HG03439 (cell line): ENCODE results near the gene IGSF21.

Source experiments
- ATAC-seq: cut with Tn5 transposase; IDR thresholded peaks from one replicate; pipeline ENCODE4 v1.9.1; 2021; ENCODE audit warnings: mild to moderate bottlenecking, moderate library complexity; ENCODE audit not compliant: unreplicated experiment

The IGSF21 gene

DNA sequence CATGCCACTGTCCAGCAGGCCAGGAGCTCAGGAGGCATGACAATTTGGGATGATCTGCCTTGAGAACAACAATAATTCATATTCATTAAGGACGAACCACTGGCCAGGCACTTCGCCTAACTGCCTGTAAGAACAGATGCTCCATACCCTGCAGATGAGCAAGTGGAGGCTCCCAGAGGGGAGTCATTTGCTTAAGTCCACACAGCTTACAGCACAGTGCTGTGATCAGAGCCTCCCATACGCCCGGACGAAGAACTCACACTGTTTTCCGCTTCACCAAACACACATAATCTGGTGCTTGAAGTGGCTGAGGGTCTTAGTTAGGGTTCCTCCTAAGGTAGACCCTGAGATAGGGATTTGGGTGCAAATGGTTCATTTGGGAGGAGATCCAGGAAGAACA is 279.7 kb downstream of the IGSF21 start:
- ATAC-seq: no peak

DNA sequence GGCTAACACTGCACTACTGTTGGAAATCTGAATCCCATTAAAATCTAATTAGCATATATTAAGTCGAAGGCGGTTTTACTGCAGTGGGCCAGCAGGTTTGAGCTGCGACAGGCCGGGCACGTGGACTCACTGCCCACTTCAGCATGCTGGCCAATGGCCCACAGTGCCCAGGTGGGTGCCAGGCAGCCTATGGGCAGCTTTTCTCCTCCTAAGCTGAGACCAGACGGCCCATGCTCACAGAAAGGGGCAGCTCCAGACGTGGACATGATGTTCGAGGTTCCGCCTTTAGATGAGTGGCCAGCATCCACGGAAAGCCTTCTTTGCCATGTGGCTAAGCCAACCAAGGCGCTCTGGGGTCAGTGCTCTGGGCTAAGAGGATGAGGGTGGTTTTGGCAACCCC is 283.4 kb downstream of the IGSF21 start:
- ATAC-seq: no peak

DNA sequence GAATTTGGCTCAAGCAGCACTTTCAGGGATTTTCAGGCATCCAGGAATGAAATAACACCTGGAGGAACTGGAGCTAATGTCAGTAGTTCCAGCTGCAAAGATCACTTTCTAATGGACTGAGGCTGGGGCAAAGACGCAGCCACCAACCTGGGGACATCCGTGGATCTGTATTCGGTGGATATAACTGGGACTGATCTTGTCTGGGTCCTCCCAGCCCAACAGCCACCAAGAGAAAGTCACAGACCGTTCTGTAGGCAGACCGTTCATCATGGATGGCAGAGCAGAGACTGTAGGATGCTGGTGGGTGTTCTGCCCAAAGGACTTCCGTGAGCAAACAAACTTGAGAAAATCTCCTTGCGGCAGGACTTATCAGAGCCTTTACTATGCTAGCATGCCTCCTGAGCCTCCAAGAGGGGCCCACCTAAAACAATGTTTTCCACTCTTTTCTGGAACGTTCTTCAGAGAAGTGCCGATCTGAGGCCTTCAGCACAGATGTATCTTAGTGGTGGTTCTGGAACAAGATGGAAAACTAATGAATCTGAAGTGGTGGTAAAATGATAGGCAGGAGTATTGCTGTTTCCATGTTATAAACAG is 287.1 kb downstream of the IGSF21 start:
- ATAC-seq: no peak

DNA sequence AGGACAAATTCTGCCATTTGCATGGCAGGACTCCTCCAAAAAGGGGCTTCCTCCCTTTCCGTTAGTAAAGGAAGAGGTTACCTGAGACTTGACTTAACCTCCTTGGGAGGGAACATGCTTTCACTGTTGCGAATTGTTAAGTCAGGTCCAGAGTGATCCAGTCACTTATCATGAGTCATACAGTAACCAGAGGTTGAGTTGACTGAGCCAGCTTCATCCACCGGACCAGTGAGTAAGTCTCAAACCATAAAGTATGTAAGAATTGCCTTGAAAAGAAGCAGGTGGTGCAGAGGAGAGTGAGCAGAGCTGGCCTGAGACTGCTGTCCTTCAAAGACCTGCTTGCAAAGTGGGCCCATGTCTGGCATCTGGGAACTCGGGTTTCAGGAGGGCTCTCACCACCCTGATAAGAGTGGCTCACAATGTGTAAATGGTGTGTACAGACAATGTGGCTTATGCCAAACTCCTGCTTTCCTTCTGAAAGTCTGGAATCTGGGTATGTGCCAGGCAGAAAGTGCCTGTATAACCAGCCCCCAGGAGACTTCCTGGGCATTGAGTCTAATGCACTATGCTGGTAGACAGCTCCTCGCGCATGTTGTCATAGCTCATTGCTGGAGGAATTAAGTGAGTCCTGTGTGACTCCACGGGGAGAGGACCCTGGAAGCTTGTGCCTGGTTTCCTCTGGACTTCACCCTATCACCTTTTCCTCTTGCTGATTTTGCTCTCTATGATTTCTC is 288.8 kb downstream of the IGSF21 start:
- ATAC-seq: no peak

DNA sequence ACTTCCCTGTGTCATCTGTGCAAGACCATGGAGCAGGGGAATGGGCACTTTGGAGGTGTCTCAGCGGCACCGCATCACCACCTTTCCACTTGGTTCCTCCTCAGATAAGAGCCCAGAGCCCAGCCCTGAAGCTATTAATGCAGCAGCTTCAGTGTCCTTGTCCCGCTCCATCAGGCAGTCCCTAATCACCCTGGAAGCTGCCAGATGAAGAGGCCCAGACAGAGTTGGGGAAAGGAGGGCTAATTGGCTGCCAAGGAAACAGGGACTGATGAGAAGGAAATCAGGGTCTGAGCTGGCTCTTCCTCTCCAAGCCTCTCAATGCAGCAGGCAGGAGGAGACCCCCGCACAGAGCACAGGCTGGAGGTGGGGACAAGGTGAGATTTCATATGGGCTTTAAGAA is 290.0 kb downstream of the IGSF21 start:
- ATAC-seq: no peak

DNA sequence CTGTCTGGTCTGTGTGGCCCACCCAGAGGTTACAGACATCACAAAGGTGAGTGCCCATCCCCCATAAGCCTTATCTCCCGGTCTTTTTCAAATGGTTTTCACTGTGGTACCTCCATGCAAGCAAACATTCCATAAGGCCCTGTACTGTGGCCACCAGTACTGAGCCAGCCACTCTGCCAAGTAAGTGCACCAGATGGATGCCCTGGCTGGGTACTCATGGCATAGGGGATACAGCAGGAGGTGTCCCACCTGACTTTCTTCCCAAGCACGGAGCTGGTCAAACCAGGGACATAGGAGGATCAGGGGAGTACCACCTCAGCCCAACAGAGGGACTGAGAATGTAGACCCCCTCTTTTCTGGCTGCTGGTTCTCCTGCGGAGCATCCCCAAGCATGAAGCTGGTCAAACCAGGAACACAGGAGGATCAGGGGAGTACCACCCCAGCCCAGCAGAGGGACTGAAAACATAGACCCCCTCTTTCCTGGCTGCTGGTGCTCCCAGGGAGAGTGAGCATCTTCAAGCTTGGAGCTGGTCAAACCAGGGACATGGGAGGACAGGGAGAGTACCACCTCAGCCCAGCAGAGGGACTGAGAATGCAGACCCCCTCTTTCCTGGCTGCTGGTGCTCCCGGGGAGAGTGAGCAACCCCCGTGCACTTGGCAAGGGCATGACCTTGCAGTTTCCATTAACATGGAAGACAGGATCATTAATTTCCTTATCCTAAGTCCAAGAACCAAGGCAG is 291.4 kb downstream of the IGSF21 start:
- no peak for ATAC-seq

DNA sequence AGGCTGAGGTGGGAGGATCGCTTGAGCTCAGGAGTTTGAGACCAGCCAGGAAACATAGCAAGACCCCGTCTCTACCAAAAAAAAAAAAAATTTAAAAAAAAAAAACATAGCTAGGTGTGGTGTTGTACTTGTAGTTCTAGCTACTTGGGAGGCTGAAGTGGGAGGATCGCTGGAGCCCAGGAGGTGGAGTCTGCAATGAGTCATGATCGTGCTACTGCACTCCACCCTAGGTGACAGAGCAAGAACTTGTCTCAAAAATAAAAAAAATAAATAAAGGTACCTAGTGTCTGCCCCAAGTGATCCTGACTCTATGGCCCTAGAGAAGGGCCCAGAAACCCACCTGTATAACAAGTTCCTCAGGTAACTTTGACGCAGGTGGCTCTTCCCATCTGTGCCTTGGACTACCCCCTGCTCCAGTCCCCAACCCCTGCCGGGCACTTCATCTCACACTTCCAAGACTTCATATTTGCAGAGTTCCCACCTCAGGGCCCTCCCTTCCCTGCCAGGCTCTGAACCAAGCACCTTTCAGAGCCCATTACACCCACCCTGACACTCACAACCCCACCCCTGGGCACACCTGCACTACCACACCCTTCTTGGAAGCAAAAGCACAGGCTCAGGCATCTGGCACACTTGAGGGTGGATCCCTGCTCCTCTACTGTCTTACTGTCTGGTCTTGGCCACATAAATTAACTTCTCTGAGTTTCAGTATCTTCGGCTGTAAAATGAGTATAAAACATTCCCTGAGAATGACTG is 292.9 kb downstream of the IGSF21 start:
- no peak for ATAC-seq

DNA sequence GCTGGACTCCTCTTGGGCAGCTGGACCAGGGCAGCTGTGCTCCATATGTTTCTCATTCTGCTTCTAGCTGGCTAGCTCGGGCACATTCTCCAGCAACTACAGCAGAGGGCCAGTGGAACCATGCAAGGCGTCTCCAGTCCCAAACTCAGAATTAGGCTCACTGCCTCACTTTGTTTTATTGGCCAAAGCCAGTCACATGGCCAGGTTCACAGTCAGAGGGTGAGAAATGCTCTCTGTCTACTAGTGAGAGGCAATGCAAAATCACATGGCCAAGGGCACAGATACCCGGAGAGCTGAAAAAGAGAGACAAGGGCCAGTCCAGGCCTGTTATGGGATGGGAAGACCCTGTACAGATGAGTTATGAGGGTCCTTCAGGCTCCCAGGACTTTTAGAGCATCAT is 294.3 kb downstream of the IGSF21 start:
- ATAC-seq: no peak

DNA sequence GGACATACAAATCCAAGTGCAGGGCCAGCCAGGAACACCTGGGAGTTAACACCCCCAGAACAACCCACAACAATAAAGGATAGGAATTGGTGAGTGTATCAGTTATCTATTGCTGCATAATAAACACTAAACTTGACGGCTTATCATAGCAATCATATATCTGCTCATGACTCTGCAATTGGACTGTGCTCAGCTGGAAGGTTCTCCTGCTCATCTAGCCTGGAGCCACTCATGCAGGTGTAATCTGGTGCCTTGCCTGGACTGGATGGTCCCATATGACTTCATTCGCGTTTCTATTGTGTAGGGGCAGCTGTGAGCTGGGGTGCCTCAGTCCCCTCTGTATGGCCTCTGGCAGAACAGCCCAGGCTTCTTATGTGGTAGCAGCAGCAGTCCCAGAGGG is 296.9 kb downstream of the IGSF21 start:
- no peak for ATAC-seq

DNA sequence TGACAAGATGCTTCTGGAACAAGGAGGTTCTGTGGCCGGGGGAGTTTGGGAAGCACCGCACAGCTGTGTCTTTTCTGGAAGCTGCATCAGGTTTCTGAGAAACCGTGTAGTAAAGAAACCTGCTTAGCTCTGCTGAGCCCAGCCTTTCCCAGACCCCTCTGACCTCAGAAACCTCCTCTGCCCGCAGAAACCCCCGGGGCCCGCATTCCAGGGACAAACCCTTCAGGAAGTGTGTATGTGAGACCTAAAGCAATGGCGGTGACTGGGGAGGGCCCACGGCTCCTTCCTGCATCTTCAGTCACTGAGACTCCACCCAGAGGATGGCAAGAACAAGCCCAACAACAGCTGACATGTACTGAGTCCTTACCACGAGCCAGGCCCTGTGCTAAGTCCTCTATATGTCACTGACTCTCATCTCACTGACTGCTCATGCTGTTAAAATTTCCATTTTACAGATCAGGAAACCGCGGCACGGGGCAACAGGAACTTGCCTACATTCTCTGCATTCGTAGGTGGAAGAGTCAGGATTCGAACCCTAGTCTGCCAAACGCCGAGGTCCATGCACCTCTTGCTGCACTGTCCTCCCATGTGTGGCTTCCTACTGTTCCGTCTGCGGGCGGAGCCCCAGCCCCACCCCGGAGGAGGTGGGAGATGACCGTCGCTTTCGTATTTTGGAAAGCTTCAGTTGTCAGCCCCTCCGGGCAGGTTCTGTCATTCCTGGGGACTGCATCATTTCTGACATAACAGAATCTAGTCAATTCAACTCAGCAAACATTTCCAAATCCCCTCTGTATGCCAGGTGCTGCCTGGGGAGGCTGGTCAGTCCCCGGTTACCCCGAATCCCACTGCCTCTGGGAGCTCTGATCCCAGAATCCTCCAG is 299.8 kb downstream of the IGSF21 start:
- ATAC-seq: no peak

DNA sequence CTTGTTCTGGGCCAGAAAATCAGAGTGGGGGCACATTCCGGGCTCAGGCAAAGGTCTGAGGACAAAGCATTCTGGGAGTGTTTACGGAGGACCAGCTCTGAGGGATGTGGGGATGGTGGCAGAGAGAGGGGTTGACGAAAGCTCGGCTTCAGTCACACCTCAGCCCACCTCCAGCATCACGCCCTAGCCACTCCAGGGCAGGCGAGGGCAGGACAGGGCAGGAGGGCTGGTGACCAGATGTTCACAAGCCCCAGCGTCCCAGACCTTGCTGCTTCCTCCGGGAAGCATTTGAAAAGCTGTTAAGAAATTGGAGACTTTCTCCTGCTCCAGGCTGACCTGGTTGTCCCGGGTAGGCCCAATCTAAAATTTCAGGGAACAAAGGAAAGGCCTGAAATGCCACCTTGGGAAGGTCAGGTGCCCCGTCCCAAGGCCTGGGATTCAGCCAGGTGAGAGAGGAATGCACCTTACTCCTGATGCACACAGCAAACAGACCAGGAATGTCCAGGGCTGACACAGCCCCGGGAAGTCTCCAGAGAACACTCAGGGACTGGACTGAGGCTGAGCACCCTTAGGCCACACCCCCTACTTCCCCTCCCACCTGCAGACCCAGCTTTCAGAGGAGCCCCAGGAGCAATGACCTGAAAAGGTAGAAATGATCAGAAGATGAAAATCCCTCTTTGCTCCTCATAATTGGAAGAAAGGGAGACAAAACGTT is 301.2 kb downstream of the IGSF21 start:
- no peak for ATAC-seq

DNA sequence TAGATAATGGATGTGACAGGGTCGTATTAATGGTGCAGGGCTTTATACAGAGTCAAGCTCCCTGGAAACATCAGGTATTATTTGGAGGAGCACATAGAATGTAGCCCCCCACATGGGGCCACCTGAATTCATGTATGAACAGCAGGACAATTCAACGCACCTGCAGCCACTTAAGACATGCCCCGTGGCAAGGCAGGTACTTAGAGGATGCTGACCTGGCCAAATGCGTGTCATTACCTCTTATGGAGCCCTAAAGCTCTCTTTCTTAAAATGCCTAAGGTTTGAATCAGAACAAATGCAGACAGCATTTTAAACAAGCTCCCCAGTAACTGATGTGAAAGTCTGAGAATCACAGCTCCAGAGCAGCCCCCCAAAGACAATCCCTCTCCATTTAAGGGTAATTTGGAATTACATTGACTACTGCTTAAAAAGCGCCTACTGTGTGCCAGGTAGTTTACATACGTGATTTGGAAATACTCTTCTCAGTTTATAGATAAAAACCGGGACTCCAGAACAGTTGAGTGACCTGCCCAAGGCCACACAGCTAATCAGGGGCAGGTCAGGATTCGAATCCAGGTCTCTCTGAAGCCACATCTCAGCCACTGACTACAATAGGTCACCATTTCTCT is 302.1 kb downstream of the IGSF21 start:
- no peak for ATAC-seq

DNA sequence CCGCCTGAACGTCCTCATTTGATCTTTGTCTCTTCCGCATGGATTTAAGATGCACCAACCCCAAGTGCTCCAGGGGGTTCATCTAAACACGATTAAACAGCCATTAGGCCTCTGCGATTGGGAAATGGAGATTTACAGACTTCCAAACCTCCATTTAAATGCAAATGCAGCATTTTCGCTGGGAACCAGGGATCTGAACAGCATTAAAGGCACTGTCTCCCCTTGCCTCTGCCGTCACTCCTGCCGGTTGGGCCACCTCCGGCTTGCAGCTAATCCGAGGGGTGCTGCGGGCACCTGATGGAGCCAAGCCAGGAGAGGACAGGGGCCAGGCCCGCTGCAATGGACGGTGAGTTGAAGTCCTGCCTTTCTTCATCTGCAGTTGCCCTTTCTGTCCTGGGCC is 302.8 kb downstream of the IGSF21 start:
- no peak for ATAC-seq

DNA sequence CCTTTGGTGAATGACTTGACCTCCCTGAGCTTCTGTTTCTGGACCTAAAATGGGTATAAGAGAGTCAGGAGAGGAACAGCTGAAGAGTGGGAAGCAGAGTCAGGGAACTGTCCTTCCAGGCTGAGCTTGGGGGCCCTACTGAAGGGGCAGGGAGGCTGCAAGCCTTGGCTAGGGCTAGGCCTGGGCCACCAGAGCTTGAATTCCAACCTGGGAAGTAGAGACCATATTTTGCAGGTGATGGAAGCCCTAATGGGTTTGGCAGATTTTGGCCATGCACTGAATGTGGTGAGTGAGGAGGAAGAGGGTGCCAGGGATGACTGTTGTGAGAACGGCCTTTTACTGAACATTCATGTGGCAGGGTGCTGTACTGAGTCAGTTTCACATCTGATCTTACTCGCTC is 303.7 kb downstream of the IGSF21 start:
- no peak for ATAC-seq

DNA sequence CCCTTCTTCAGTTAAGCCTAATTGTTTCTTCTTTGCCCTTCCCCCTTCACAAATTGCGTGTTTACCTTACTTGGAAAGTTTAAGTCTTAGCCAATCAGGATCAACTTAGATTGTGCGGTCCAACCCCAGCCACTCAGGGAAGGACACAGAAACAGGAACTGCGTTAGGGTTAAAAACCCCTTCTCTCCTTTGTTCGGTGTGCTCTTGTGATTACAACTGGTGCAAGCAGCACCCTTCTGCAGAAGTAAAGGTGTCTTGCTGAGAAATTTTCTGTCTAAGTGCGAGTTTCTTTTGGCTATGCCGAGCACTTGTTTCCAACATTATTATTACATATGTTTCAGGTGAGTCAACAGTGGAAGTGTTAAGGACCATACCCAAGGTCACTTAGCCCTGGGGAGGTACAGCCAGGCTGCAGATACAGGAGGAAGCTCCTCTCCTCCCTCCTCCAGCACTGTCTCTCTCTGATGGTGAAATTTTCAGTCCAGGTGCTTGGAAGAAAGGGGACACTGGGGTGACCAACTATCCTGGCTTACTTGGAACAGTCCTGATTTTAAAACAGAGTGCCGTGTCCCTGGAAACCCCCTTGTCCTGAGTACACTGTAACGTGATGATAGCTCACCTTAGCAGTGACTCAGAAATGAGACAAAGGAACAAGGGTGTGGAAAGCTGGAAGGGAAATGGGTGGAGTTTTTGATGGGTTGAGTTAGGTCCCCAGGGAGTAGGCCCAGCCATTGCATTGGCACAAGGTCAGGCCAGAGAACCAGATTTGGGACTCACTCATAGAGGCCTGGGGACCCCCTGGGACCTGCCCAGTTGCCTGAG is 304.4 kb downstream of the IGSF21 start:
- no peak for ATAC-seq

DNA sequence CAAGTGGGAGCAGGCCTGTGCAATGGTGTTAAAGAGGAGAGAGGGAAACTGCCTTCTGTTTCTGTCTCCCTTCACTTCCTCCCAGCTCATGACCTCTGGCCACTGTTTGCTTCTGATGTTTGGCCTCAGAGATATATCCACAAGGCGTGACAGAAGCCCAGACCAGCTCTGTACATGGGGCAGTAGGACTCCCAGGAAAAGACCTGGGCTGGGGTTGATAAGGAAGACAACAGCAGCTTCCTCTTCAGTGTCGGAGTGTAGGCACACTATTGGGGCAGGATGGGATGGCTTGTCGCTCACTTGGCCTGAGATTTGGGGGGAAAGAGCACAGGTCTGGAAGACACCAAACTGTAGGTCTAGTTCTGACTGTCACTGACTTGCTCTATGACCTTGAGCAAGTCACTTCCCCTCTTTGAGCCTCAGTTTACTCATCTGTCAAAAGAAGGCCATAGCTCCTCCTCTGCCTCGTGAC is 305.3 kb downstream of the IGSF21 start:
- no peak for ATAC-seq

DNA sequence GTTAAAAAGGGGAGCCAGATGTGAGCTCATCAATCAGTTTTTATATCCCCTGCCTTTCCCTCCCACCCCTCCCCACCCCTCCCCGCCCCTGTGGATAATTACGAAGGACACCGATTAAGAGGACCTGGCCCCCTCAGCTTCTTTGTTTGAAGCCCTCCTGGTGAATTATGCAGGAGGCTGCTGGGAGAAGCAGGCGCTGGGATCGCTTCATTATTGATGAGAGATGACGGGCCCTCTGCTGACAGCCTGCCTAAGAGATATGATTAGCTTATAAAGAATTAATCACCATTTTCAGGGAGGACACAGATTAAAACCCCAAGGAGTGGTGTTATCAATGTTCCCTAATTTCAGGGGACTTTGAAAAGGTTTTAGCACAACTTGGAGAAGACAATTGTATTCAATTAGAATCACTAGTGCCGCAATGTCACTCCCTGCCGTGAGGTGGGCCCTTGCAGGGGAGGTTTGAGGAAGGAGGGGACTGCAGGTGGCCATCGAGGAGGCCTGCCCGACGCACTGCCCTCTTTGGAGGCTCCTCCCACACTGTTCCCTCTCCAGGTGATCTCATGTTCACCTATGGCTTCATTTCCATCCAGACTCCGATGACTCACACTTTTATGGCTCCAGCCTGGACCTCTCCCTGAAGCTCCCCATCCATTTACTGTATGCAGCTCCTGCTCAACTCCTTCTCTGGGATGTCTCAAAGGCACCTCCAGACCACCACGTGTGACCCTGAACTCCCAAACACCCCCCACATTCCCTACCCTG is 306.1 kb downstream of the IGSF21 start:
- ATAC-seq: no peak

DNA sequence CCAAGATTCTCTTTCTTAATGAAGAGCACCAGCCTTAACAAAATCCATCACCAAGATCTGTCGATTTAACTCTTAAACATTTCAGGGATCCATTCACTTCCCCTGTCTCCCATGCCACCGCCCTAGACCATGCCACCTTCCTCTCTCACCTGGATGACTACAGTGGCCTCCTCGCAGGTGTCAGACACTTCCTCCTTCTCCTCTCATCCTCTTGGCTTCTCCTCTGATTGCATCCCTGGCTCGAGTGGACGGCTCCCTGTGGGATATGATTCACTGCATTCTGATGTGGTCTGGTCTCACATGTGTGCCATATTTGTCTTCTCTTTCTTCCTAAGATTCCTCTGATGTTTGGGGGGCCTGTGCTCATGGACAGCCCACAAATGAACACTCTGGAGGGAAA is 306.7 kb downstream of the IGSF21 start:
- no peak for ATAC-seq
